Heart left ventricle (tissue), 16 donors: ENCODE measurements around the gene UNC5C. TPM values are rescaled to one million over a fixed set of nuclear protein-coding genes. Genes with fewer than 3 reads are reported as not detected.

ENCODE experiments used
- ATAC-seq, 4 donors: fragments of 200-7000 bp; cut with Tn5 transposase; one replicate each; pipeline ENCODE4 v1.9.1; 2020 to 2022; ENCODE audit warnings: moderate library complexity in 4 of 4, mild to moderate bottlenecking in 3 of 4, moderate number of reproducible peaks in 1 of 4
- DNase-seq, 5 donors: peaks; one replicate each; pipeline ENCODE4 v3.0.0-alpha.2; 2020
- H3K27ac ChIP-seq, 12 donors: fragments of 200-600 bp; sonication (generic) in 4 of 12; one replicate each; pipeline versions ENCODE4 v1.5.0 to v1.8.0; 2016 to 2022; ENCODE audit warnings: mild to moderate bottlenecking in 2 of 12
- H3K27me3 ChIP-seq, 9 donors: fragments of 200-600 bp; sonication (generic) in 2 of 9; one replicate each; pipeline versions ENCODE4 v1.5.1 to v1.8.0; 2016 to 2022; ENCODE audit warnings: mild to moderate bottlenecking in 3 of 9
- H3K36me3 ChIP-seq, 9 donors: fragments of 200-600 bp; sonication (generic) in 2 of 9; one replicate each; pipeline versions ENCODE4 v1.5.0 to v1.8.0; 2018 to 2022; ENCODE audit warnings: mild to moderate bottlenecking in 2 of 9
- H3K4me1 ChIP-seq, 12 donors: fragments of 200-600 bp; sonication (generic) in 4 of 12; one replicate each; pipeline versions ENCODE4 v1.5.0 to v1.8.0; 2016 to 2022; ENCODE audit warnings: mild to moderate bottlenecking in 3 of 12
- H3K4me3 ChIP-seq, 12 donors: fragments of 200-600 bp; sonication (generic) in 4 of 12; one replicate each; pipeline versions ENCODE4 v1.5.0 to v1.8.0; 2017 to 2022; ENCODE audit warnings: mild to moderate bottlenecking in 9 of 12, moderate library complexity in 4 of 12
- H3K9me3 ChIP-seq, 12 donors: fragments of 200-600 bp; sonication (generic) in 4 of 12; one replicate each; pipeline versions ENCODE4 v1.5.0 to v1.8.0; 2016 to 2022; ENCODE audit warnings: mild to moderate bottlenecking in 1 of 12
- CTCF ChIP-seq, 12 donors: fragments of 200-600 bp; sonication (generic) in 4 of 12; IDR thresholded peaks; one replicate each; pipeline versions ENCODE4 v1.5.0 to v1.8.0; 2018 to 2022; ENCODE audit warnings: antibody characterized with exemption in 12 of 12, mild to moderate bottlenecking in 5 of 12
- POLR2A ChIP-seq, 2 donors: fragments of 450-650 bp; IDR thresholded peaks; one replicate each; pipeline ENCODE4 v1.6.1; 2017; ENCODE audit warnings: antibody characterized with exemption in 2 of 2, mild to moderate bottlenecking in 2 of 2, moderate library complexity in 2 of 2
- WGBS, 4 donors: extraction: QIAGEN DNeasy Blood & Tissue Kit in 2 of 4; methylation state at CpG; one replicate each; pipeline versions ENCODE4 v1.1.5 to v1.1.7; 2013 to 2018; 5-methylcytosine and 5-hydroxymethylcytosine counted together
- intact Hi-C, 10 donors: fragments of 100-400 bp; cut with DNase I; formaldehyde crosslinking; loops; one replicate each; pipeline versions ENCODE4 v1.11.1 to v1.14.2; 2022
- polyA plus RNA-seq, 2 donors: library from polyadenylated mRNA; stranded (reverse); fragments of 200-250 nt; gene quantifications; one replicate each; pipeline ENCODE4 v1.2.3, GENCODE V29; 2013
- total RNA-seq, 9 donors: library from RNA; depleted of rRNA in 2 of 9; stranded (reverse); fragments of >200 nt in 2 of 9; fragmentation: NEBNext Ultra II Directional in 3 of 9; extraction: Animal tissue kit (Norgen Biotek cat#: 25700) in 3 of 9; gene quantifications; one replicate each; pipeline versions ENCODE4 v1.1.0 to v1.2.4, GENCODE V29; 2016 to 2023
- donor health status: ischemic (EF 13 %, LVEDD 7.1; RV severe dilation, severe dysfunction).
- donor health status: healthy with polysubstance abuse.
- donor health status: DM: no; HTN: yes; CAD: no.
- donor health status: DM: no; HTN: no; CAD: no.
- donor health status: ischemic (EF 25% LVEDD 6.9; RV normal size, moderate dysfunction).
- donor health status: ischemic (EF 25% LVEDD 5.7; RV mildly dilated, moderate dysfunction).
- donor health status: healthy.
- donor health status: DM: yes; HTN: yes; CAD: no.
- donor health status: ischemic (EF 35%, LVEDD 5.7; RV mildly dilated, moderate dysfunction).
- donor health status: nonischemic (EF 11% LVEDD 7.7; RV severe dilation, severe dysfunction).
- donor health status: DM: yes; HTN: yes; CAD: no.
- donor health status: PGD.
- donor health status: ischemic (EF 29% LVEDD 5.4; RV normal size, mild dysfunction).
- donor health status: nonischemic (EF 23%, LVEDD 6.1; RV moderate dilation, normal function).

The UNC5C gene
- total and polyA plus RNA-seq, 11 donors = 0.23 to 2.8 (median 1.7) TPM

GRCh38 chr4:95516528-95517017 lies 32.2 kb downstream of the UNC5C start:
- Histone ChIP-seq H3K36me3 (no peaks in the 10 kb centered on the region), H3K27ac (peak overlapping the region in 2 of 12 donors; percentile 10 to 46), H3K4me1 (peaks cover 0 to 2% (median 0%) of the 10 kb centered on the region in 12 donors), H3K4me3 (no peak overlapping the region), H3K27me3 (no peaks in the 10 kb centered on the region), H3K9me3 (no peaks in the 10 kb centered on the region)
- peak in 3 of 4 donors; percentile 48 to 76 (median 48) for ATAC-seq
- 61 to 72% (median 65%) methylated on average over 10 of the region's 10 CpGs for WGBS, 4 donors
- no peak for DNase-seq
- intact Hi-C loops = loop anchor here in 1 of 10 donors (10.0 kb wide), 1 partner anchor 518 kb away; no protein-coding TSS in a partner anchor
- TF ChIP-seq POLR2A (IDR thresholded peaks at IDR 0.05) (no peak), CTCF (IDR thresholded peaks at IDR 0.05) (no peak)

GRCh38 chr4:95515589-95515988 lies 33.2 kb downstream of the UNC5C start:
- no peak overlapping the region for H3K27ac ChIP-seq
- intact Hi-C loops = loop anchor here in 1 of 10 donors (10.0 kb wide), 1 partner anchor 519 kb away; no protein-coding TSS in a partner anchor
- no peak for ATAC-seq
- WGBS, 4 donors = 50 to 64% (median 57%) methylated on average over 1 of the region's 1 CpG
- no peaks in the 10 kb centered on the region for H3K9me3 ChIP-seq
- no peak for DNase-seq
- H3K36me3 ChIP-seq = no peaks in the 10 kb centered on the region
- no peaks in the 10 kb centered on the region for H3K27me3 ChIP-seq
- TF ChIP-seq POLR2A (IDR thresholded peaks at IDR 0.05) (no peak), CTCF (IDR thresholded peaks at IDR 0.05) (no peak)
- no peak overlapping the region for H3K4me3 ChIP-seq
- peaks cover 0 to 2% (median 0%) of the 10 kb centered on the region in 12 donors for H3K4me1 ChIP-seq

- H3K4me1 ChIP-seq = peaks cover 0 to 6% (median 0%) of the 10 kb centered on the region in 12 donors
- ATAC-seq (no peak), DNase-seq (no peak)
- no peaks in the 10 kb centered on the region for H3K9me3 ChIP-seq
- H3K27ac ChIP-seq = no peak overlapping the region
- no peak overlapping the region for H3K4me3 ChIP-seq
- WGBS, 4 donors = 85 to 93% (median 89%) methylated on average over 4 of the region's 4 CpGs
- TF ChIP-seq CTCF (IDR thresholded peaks at IDR 0.05) = no peak
- H3K36me3 ChIP-seq = no peaks in the 10 kb centered on the region
- intact Hi-C loops = loop anchor here in 1 of 10 donors (10.0 kb wide), 1 partner anchor 522 kb away; no protein-coding TSS in a partner anchor
- no peaks in the 10 kb centered on the region for H3K27me3 ChIP-seq
Measured at GRCh38 chr4:95513022-95513421, 35.8 kb downstream of the UNC5C start.

GRCh38 chr4:95511477-95511876 lies 37.3 kb downstream of the UNC5C start:
- no peak for DNase-seq
- Histone ChIP-seq H3K27ac (no peak overlapping the region), H3K36me3 (no peaks in the 10 kb centered on the region), H3K9me3 (no peaks in the 10 kb centered on the region), H3K4me3 (no peak overlapping the region), H3K27me3 (no peaks in the 10 kb centered on the region), H3K4me1 (peaks cover 0 to 6% (median 0%) of the 10 kb centered on the region in 12 donors)
- intact Hi-C loops = loop anchor here in 1 of 10 donors (10.0 kb wide), 1 partner anchor 523 kb away; no protein-coding TSS in a partner anchor
- ATAC-seq = no peak
- WGBS, 4 donors = 84 to 92% (median 87%) methylated on average over 3 of the region's 3 CpGs
- TF ChIP-seq POLR2A (IDR thresholded peaks at IDR 0.05) = no peak
- TF ChIP-seq CTCF (IDR thresholded peaks at IDR 0.05) = no peak
